Mucosa of descending colon (tissue), 3 donors: ENCODE measurements around the gene ULK2. TPM values are rescaled to one million over a fixed set of nuclear protein-coding genes. Genes with fewer than 3 reads are reported as not detected.

ENCODE experiments used
- ATAC-seq: fragments of 200-7000 bp; cut with Tn5 transposase; one replicate; pipeline ENCODE4 v1.9.1; 2020; ENCODE audit warnings: mild to moderate bottlenecking, moderate library complexity
- DNase-seq, 3 donors: peaks; one replicate each; pipeline ENCODE4 v3.0.0-alpha.2; 2020
- H3K36me3 ChIP-seq: fragments of 200-600 bp; one replicate; pipeline ENCODE4 v1.8.0; 2021; ENCODE audit warnings: low read depth, mild to moderate bottlenecking
- H3K4me1 ChIP-seq: fragments of 200-600 bp; one replicate; pipeline ENCODE4 v1.8.0; 2021; ENCODE audit warnings: low read depth, mild to moderate bottlenecking
- H3K4me3 ChIP-seq: fragments of 200-600 bp; one replicate; pipeline ENCODE4 v1.8.0; 2021; ENCODE audit warnings: mild to moderate bottlenecking
- H3K9me3 ChIP-seq: fragments of 200-600 bp; one replicate; pipeline ENCODE4 v1.8.0; 2021; ENCODE audit warnings: mild to moderate bottlenecking
- intact Hi-C, 2 donors: fragments of 100-400 bp; cut with DNase I in 1 of 2; cut with micrococcal nuclease in 1 of 2; formaldehyde crosslinking; loops; one replicate each; pipeline versions ENCODE4 v1.11.0 to v1.11.1; 2022; cut with DNase I, micrococcal nuclease
- total RNA-seq, 3 donors: library from RNA; stranded (reverse); fragmentation: NEBNext Ultra II Directional in 2 of 3; extraction: Animal tissue kit (Norgen Biotek cat#: 25700) in 2 of 3; gene quantifications; one replicate each; pipeline versions ENCODE4 v1.2.1 to v1.2.4, GENCODE V29; 2021 to 2023
- TF ChIP-seq, protein P1 (sequence below): fragments of 200-600 bp; IDR thresholded peaks from one replicate; pipeline ENCODE4 v1.8.0; 2022; ENCODE audit warnings: antibody characterized with exemption, mild to moderate bottlenecking
- donor health status: DM: no; HTN: no; CAD: no; lungs with moderate emphysema.
- donor health status: DM: no; HTN: no; CAD: no.
- donor health status: DM: no; HTN: yes; CAD: no.

ULK2 gene
- total RNA-seq, 3 donors from 2014 or later: 6.7 to 29.8 (median 8.5) TPM

DNA sequence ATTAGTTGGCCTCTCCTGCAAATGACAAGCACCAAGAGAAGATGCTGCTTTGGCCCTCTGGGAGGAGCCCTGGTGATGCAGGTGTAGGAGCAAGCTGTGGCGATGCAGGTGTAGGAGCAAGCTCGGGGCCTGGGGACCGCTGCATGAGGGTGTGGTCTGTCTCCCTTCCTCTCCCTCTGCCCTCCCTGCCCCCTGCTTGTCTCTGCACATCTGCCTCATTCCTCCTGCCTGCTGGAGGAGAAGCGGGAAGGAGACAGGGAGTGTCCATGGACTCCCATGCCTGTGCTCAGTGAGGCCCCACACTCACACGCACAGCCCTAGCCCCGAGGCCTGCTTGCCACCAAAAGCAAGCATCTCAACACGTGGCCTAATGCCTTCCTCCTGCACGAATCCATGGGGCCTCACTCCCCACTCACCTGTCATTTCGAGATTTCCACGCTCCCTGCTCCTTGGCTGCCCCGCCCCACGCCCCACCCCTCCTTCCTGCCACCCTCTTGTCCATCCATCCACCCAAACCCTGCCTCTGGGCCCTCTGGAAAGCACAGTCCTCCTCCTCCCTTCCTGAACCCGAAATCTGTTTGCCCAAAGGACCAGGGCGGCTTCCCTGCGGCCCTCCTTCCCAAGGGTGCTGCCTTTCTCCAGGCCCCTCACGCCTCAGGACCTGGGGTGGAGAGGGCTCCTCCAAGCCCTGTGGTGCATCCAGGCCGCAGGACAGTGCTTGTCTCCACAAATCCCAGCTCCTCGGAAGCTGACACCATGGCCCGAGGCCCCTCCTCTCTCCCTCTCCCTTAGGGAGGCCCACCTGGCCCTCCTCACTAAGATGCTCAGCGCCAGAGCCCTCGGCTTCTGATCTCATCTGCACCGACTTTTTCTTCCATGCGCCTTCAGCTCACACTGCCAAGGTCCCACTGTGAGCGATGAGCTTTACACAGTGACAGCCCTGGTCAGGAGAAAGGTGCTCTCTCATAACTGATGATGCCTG is 107.9 kb downstream of the ULK2 start:
- Histone ChIP-seq H3K4me1 (no peaks in the 10 kb centered on the region), H3K4me3 (no peak overlapping the region), H3K36me3 (no peaks in the 10 kb centered on the region), H3K9me3 (no peaks in the 10 kb centered on the region)
- TF ChIP-seq, protein P1, sequence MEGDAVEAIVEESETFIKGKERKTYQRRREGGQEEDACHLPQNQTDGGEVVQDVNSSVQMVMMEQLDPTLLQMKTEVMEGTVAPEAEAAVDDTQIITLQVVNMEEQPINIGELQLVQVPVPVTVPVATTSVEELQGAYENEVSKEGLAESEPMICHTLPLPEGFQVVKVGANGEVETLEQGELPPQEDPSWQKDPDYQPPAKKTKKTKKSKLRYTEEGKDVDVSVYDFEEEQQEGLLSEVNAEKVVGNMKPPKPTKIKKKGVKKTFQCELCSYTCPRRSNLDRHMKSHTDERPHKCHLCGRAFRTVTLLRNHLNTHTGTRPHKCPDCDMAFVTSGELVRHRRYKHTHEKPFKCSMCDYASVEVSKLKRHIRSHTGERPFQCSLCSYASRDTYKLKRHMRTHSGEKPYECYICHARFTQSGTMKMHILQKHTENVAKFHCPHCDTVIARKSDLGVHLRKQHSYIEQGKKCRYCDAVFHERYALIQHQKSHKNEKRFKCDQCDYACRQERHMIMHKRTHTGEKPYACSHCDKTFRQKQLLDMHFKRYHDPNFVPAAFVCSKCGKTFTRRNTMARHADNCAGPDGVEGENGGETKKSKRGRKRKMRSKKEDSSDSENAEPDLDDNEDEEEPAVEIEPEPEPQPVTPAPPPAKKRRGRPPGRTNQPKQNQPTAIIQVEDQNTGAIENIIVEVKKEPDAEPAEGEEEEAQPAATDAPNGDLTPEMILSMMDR: no peak
- ATAC-seq: no peak
- intact Hi-C loops: loop anchor here (5.0 to 10.0 kb wide), 2 partner anchors 243 to 395 kb away; partner anchors contain the start of gene B9D1 (in 2 of the 2)
- DNase-seq: no peak

DNA sequence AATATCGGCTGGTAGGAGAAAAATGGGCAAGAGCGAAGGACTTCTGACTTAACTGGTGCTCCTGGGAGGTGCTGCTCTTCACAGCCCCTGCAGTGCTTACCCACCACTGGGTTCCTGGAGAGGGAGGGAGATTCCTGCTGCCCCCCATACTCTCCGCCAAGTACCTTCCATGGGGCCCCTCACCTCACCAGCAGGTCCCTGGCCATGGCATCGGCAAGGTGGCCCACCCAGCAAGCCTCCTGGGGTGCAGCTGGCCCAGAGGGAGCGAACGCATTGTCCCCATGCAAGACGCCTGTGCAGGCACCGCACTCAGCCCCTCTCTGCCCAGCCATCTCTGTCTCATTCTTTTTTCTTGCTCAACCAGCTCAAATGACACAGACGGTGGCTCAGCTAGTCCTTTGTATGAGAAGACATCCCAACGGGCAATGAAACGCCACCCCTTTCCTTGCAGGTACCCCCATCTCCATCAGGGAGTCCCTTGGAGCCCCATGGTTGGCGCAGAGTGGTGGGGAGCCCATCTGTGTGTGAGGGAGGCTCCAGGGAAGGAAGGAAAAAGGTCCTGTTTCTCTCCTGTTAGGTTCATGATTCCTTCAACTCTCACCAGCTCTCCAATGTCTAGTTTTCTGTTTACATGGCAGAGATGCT is 110.1 kb downstream of the ULK2 start:
- peaks cover 6% of the 10 kb centered on the region for H3K4me1 ChIP-seq
- no peak overlapping the region for H3K4me3 ChIP-seq
- no peak for ATAC-seq
- intact Hi-C loops: no loop called here
- TF ChIP-seq, protein P1: no peak
- no peaks in the 10 kb centered on the region for H3K9me3 ChIP-seq
- no peak for DNase-seq
- no peaks in the 10 kb centered on the region for H3K36me3 ChIP-seq

DNA sequence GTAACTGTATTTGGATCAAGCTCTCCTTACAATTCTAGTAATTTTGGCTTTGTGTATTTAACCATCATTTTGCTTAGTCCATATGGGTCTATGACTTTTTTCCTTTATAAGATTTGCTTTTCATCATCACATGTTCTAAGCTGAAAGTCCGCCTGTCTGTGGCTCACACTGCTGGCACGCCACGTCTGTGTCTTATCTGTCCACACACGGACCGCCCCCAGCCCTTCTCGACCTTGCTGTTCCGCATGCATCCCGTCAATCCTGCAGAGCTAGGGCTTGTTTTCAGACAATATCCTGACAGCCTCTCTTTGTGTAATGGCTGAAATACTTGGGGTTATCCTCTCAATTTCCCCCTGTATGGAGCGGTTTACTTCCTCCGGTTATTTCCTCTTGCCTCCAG is 111.2 kb downstream of the ULK2 start:
- Histone ChIP-seq H3K4me3 (no peak overlapping the region), H3K4me1 (peaks cover 6% of the 10 kb centered on the region), H3K9me3 (no peaks in the 10 kb centered on the region), H3K36me3 (no peaks in the 10 kb centered on the region)
- ATAC-seq (no peak), DNase-seq (no peak)
- TF ChIP-seq, protein P1: no peak
- intact Hi-C loops: no loop called here

DNA sequence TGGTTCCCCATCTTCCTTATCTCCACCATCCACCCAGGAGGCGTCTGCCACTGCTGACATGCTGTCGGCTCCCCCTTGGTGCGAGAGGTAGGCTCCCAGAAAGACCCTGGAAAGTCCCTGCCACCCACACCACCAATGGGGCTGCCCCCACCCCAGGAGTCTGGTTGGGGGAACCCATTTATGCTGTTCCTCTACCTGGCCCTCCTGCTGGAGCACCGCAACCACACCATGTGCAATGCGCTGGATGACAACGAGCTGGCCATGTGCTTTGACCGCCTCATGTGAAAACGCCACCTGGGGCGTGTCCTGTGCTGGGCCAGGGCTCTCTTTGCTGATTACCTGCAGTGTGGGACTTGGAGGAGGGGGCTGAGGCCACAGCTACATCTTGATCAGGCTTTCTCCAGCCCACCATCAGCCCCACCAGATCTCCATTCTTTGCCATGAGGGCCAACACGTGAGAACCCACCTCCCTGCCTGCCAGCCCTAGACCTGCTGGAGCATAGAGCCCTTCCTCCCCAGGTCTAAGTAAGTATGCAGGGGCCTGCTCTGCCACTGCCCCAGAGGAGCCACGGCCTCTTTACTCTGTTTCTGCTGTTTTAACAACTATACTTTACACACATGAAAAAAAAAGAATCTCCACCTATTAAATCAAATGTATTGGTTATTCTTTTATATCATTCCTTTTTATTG is 111.8 kb downstream of the ULK2 start:
- intact Hi-C loops: no loop called here
- no peaks in the 10 kb centered on the region for H3K9me3 ChIP-seq
- DNase-seq: no peak
- H3K36me3 ChIP-seq: no peaks in the 10 kb centered on the region
- ATAC-seq: no peak
- TF ChIP-seq, protein P1: no peak
- no peak overlapping the region for H3K4me3 ChIP-seq
- H3K4me1 ChIP-seq: peaks cover 6% of the 10 kb centered on the region

DNA sequence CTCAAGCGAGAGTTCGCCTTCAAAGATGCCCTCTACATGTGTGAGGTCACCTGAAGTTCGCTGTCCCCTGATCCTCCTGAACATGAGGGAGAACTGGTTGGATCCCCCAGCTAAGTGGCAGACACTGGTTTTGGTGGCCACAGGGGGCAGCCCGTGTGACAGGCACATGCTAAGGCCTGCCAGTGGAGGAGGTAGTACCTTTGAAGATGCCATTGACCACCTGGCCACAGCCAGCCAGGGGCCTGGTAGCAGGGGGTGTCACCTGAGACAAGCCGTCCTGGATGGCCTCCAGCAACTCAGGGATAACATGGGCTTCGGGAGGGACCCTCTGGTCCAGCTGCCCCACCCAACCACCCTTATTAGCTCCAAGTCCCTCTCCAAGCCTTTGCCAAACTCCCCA is 112.3 kb downstream of the ULK2 start:
- no peak for ATAC-seq
- DNase-seq: no peak
- Histone ChIP-seq H3K4me3 (no peak overlapping the region), H3K36me3 (no peaks in the 10 kb centered on the region), H3K9me3 (no peaks in the 10 kb centered on the region), H3K4me1 (peaks cover 6% of the 10 kb centered on the region)
- TF ChIP-seq, protein P1: no peak
- intact Hi-C loops: no loop called here
